HUDEP-2 (cell line): ENCODE data around the gene MEX3D.

Experiments used
- DNase-seq, 76 experiments: peaks; one replicate each; lab custom pipeline; 2025; ENCODE audit not compliant: unreplicated experiment in 76 of 76; lab: John Stamatoyannopoulos, UW

MEX3D gene

GRCh38 chr19:1505991-1506881 is 61.9 kb downstream of the MEX3D start:
- no peak for DNase-seq

GRCh38 chr19:1505012-1505411 is 63.1 kb downstream of the MEX3D start:
- DNase-seq, result no peak
